ENCODE results near the gene GDNF. TPM values are rescaled to one million over a fixed set of nuclear protein-coding genes. Genes with fewer than 3 reads are reported as not detected.
A peak's percentile ranks its signal among the peaks of the same experiment; 100 is the strongest.

Gene GDNF
- polyA plus RNA-seq, 2 donors: 0.11 to 0.20 TPM

- Histone ChIP-seq H3K36me3 (ENCODE audit: control insufficient read depth in 2 of 2, insufficient read depth in 2 of 2, low read length in 1 of 2) (no peaks in the 10 kb centered on the region), H3K4me3 (ENCODE audit: low read depth in 1 of 2, low read length in 2 of 2) (peak overlapping the region; percentile 35 to 38), H3K27ac (ENCODE audit: low read depth in 2 of 2, low read length in 1 of 2) (peak overlapping the region; percentile 37 to 53), H3K27me3 (ENCODE audit: control insufficient read depth in 1 of 2, insufficient read depth in 2 of 2, low read length in 2 of 2) (peaks cover 5 to 20% of the 10 kb centered on the region in 2 donors), H3K9me3 (ENCODE audit: control insufficient read depth in 2 of 2, insufficient read depth in 1 of 2, low read depth in 1 of 2, low read length in 1 of 2) (peaks cover 0 to 2% of the 10 kb centered on the region in 2 donors), H3K4me1 (ENCODE audit: control insufficient read depth in 2 of 2, insufficient read depth in 2 of 2, low read length in 1 of 2) (peaks cover 11 to 18% of the 10 kb centered on the region in 2 donors)
- WGBS, 2 donors: 6% methylated on average over 47 of the region's 47 CpGs
These were observed 1.5 kb downstream of the GDNF start for GRCh38 chr5:37838152-37838932.

DNA sequence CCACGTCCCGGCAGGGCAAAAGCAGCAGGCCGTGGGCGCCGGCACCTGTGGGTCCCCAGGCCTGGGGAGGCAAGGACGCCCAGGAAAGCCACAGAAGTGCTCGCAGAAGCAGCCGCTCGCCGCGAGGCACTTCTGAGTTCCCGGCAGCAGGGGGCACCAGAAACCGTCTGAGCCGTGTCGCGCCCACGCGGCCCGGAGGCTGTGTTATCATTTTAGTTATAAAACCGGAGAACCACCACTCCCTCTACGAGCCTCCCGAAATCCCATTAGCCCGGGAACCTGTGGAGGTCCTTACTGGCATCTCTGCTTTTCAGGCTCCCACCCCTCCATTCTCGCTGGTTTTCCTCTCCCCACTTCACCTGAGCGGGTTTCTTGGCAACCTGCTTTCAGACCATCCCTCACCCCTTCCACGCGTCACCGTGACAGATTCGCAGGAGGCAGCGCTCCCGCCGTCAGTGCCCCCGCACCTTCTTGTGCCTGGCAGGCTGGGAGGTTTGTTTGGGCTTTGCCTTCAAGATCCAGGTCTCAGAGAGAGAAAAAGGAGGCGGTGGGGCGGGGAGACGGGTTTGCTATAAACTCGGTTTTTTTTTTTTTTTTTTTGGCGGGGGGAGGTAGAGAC is 2.3 kb downstream of the GDNF start:
- peaks cover 0 to 2% of the 10 kb centered on the region in 2 donors for H3K9me3 ChIP-seq (ENCODE audit: control insufficient read depth in 2 of 2, insufficient read depth in 1 of 2, low read depth in 1 of 2, low read length in 1 of 2)
- H3K36me3 ChIP-seq (ENCODE audit: control insufficient read depth in 2 of 2, insufficient read depth in 2 of 2, low read length in 1 of 2): no peaks in the 10 kb centered on the region
- peaks cover 11 to 18% of the 10 kb centered on the region in 2 donors for H3K4me1 ChIP-seq (ENCODE audit: control insufficient read depth in 2 of 2, insufficient read depth in 2 of 2, low read length in 1 of 2)
- H3K27me3 ChIP-seq (ENCODE audit: control insufficient read depth in 1 of 2, insufficient read depth in 2 of 2, low read length in 2 of 2): peaks cover 5 to 20% of the 10 kb centered on the region in 2 donors
- peak overlapping the region; percentile 21 to 51 for H3K27ac ChIP-seq (ENCODE audit: low read depth in 2 of 2, low read length in 1 of 2)
- 2 to 3% methylated on average over 38 of the region's 38 CpGs for WGBS, 2 donors
- peak overlapping the region; percentile 38 to 41 for H3K4me3 ChIP-seq (ENCODE audit: low read depth in 1 of 2, low read length in 2 of 2)

DNA sequence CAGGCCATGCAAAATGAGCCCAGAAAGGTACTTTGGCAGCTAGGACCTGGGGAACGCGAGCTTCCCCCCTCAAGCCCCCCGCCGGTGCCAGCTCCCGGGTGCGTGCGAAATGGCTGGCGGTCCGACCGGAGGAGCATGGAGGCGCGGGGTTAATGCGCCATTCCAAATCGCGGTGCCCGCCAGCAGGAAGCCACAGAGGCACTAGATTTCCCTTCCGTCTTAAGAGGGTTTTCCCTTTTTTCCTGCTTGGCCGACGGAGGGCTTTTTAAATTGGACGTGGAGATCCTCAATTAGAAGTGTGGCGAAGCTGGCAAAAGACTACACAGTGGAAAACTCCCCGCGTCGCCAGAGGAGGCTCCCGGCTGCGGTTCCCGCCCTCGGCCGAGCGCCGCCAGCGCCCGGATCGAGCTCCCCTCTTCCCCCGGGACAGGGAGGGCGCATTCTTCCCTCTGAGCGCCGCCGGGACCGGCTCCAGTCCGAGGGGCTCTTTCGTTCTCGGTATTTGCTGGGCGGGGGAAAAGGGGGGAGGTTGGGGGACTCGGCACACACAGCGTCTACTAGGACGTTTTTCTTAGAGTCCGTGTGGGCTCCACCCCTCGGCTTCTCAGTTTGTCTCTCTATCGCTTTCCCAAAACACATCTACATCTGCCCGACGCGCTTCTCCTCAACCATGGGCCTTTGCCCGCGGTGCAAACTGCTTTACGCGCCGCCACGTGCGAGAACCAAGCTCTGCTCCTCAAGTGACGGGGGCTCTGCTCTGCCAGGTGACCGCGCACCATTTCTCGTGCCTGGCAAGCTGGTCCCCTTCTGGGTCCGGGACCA is 3.0 kb downstream of the GDNF start:
- Histone ChIP-seq H3K4me3 (ENCODE audit: low read depth in 1 of 2, low read length in 2 of 2) (peak overlapping the region; percentile 38 to 41), H3K9me3 (ENCODE audit: control insufficient read depth in 2 of 2, insufficient read depth in 1 of 2, low read depth in 1 of 2, low read length in 1 of 2) (peaks cover 0 to 2% of the 10 kb centered on the region in 2 donors), H3K4me1 (ENCODE audit: control insufficient read depth in 2 of 2, insufficient read depth in 2 of 2, low read length in 1 of 2) (peaks cover 11 to 18% of the 10 kb centered on the region in 2 donors), H3K27me3 (ENCODE audit: control insufficient read depth in 1 of 2, insufficient read depth in 2 of 2, low read length in 2 of 2) (peaks cover 5 to 20% of the 10 kb centered on the region in 2 donors), H3K36me3 (ENCODE audit: control insufficient read depth in 2 of 2, insufficient read depth in 2 of 2, low read length in 1 of 2) (no peaks in the 10 kb centered on the region), H3K27ac (ENCODE audit: low read depth in 2 of 2, low read length in 1 of 2) (peak overlapping the region; percentile 21 to 51)
- WGBS, 2 donors: 2 to 3% methylated on average over 54 to 65 of the region's 65 CpGs

- H3K4me3 ChIP-seq (ENCODE audit: low read depth in 1 of 2, low read length in 2 of 2): peak overlapping the region in 1 of 2 donors; percentile 38
- peaks cover 11 to 18% of the 10 kb centered on the region in 2 donors for H3K4me1 ChIP-seq (ENCODE audit: control insufficient read depth in 2 of 2, insufficient read depth in 2 of 2, low read length in 1 of 2)
- H3K27ac ChIP-seq (ENCODE audit: low read depth in 2 of 2, low read length in 1 of 2): no peak overlapping the region
These were observed 3.6 kb downstream of the GDNF start for GRCh38 chr5:37836235-37836591.

DNA sequence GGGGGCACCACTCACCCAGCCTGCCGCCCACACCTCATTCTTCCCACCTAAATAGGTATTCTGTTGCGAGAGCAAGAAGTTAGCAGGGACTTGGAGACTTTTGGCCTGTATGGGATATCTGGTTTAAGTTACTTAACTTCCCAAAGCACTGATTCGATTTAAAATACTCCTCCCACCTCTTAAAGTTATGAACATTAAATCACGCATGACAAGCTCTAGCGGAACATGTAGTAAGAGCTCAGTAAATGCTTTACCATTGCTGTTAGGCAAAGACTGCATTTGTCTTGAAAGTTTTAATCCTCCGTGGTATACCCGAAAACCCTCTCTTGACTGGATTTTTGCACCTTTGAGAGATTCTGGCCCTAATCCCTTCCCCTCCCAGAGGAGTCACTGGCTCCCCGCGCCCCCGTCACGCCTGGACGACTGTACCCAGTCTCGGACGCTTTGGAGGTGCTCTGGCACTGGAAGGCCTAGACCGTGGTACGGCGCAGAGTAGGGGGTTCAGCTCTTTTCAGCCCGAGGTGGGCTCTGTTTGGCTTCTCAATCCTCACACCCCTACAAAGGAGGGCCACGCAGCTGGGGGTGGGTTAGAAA is 4.4 kb downstream of the GDNF start:
- Histone ChIP-seq H3K4me3 (ENCODE audit: low read depth in 1 of 2, low read length in 2 of 2) (no peak overlapping the region), H3K4me1 (ENCODE audit: control insufficient read depth in 2 of 2, insufficient read depth in 2 of 2, low read length in 1 of 2) (peaks cover 11 to 16% of the 10 kb centered on the region in 2 donors), H3K36me3 (ENCODE audit: control insufficient read depth in 2 of 2, insufficient read depth in 2 of 2, low read length in 1 of 2) (no peaks in the 10 kb centered on the region), H3K9me3 (ENCODE audit: control insufficient read depth in 2 of 2, insufficient read depth in 1 of 2, low read depth in 1 of 2, low read length in 1 of 2) (peaks cover 0 to 2% of the 10 kb centered on the region in 2 donors), H3K27ac (ENCODE audit: low read depth in 2 of 2, low read length in 1 of 2) (no peak overlapping the region), H3K27me3 (ENCODE audit: control insufficient read depth in 1 of 2, insufficient read depth in 2 of 2, low read length in 2 of 2) (peaks cover 5 to 24% of the 10 kb centered on the region in 2 donors)
- WGBS, 2 donors: 70 to 74% methylated on average over 19 of the region's 19 CpGs

More at GRCh38 chr5:37836235-37836591, 3.6 kb downstream of the GDNF start:
- no peaks in the 10 kb centered on the region for H3K36me3 ChIP-seq (ENCODE audit: control insufficient read depth in 2 of 2, insufficient read depth in 2 of 2, low read length in 1 of 2)
- peaks cover 0 to 2% of the 10 kb centered on the region in 2 donors for H3K9me3 ChIP-seq (ENCODE audit: control insufficient read depth in 2 of 2, insufficient read depth in 1 of 2, low read depth in 1 of 2, low read length in 1 of 2)
- H3K27me3 ChIP-seq (ENCODE audit: control insufficient read depth in 1 of 2, insufficient read depth in 2 of 2, low read length in 2 of 2): peaks cover 5 to 24% of the 10 kb centered on the region in 2 donors
- WGBS, 2 donors: 40 to 44% methylated on average over 16 of the region's 16 CpGs

- Histone ChIP-seq H3K4me3 (ENCODE audit: low read depth in 1 of 2, low read length in 2 of 2) (no peak overlapping the region), H3K4me1 (ENCODE audit: control insufficient read depth in 2 of 2, insufficient read depth in 2 of 2, low read length in 1 of 2) (peaks cover 7 to 14% of the 10 kb centered on the region in 2 donors), H3K27ac (ENCODE audit: low read depth in 2 of 2, low read length in 1 of 2) (no peak overlapping the region), H3K36me3 (ENCODE audit: control insufficient read depth in 2 of 2, insufficient read depth in 2 of 2, low read length in 1 of 2) (no peaks in the 10 kb centered on the region), H3K27me3 (ENCODE audit: control insufficient read depth in 1 of 2, insufficient read depth in 2 of 2, low read length in 2 of 2) (peaks cover 5 to 20% of the 10 kb centered on the region in 2 donors), H3K9me3 (ENCODE audit: control insufficient read depth in 2 of 2, insufficient read depth in 1 of 2, low read depth in 1 of 2, low read length in 1 of 2) (peaks cover 0 to 2% of the 10 kb centered on the region in 2 donors)
- 25 to 42% methylated on average over 60 to 64 of the region's 64 CpGs for WGBS, 2 donors
These were observed 5.1 kb downstream of the GDNF start for GRCh38 chr5:37834542-37835379.

GRCh38 chr5:37833990-37834389 is 5.9 kb downstream of the GDNF start:
- Histone ChIP-seq H3K4me1 (ENCODE audit: control insufficient read depth in 2 of 2, insufficient read depth in 2 of 2, low read length in 1 of 2) (peaks cover 3 to 13% of the 10 kb centered on the region in 2 donors), H3K27ac (ENCODE audit: low read depth in 2 of 2, low read length in 1 of 2) (no peak overlapping the region), H3K4me3 (ENCODE audit: low read depth in 1 of 2, low read length in 2 of 2) (no peak overlapping the region), H3K36me3 (ENCODE audit: control insufficient read depth in 2 of 2, insufficient read depth in 2 of 2, low read length in 1 of 2) (no peaks in the 10 kb centered on the region), H3K9me3 (ENCODE audit: control insufficient read depth in 2 of 2, insufficient read depth in 1 of 2, low read depth in 1 of 2, low read length in 1 of 2) (peaks cover 0 to 2% of the 10 kb centered on the region in 2 donors), H3K27me3 (ENCODE audit: control insufficient read depth in 1 of 2, insufficient read depth in 2 of 2, low read length in 2 of 2) (peaks cover 5 to 18% of the 10 kb centered on the region in 2 donors)
- 64 to 70% methylated on average over 6 of the region's 6 CpGs for WGBS, 2 donors

GRCh38 chr5:37831821-37832534 is 7.9 kb downstream of the GDNF start:
- WGBS, 2 donors: 39 to 40% methylated on average over 7 of the region's 7 CpGs
- Histone ChIP-seq H3K4me3 (ENCODE audit: low read depth in 1 of 2, low read length in 2 of 2) (no peak overlapping the region), H3K27me3 (ENCODE audit: control insufficient read depth in 1 of 2, insufficient read depth in 2 of 2, low read length in 2 of 2) (peaks cover 5 to 10% of the 10 kb centered on the region in 2 donors), H3K9me3 (ENCODE audit: control insufficient read depth in 2 of 2, insufficient read depth in 1 of 2, low read depth in 1 of 2, low read length in 1 of 2) (no peaks in the 10 kb centered on the region), H3K27ac (ENCODE audit: low read depth in 2 of 2, low read length in 1 of 2) (no peak overlapping the region), H3K4me1 (ENCODE audit: control insufficient read depth in 2 of 2, insufficient read depth in 2 of 2, low read length in 1 of 2) (peaks cover 0 to 5% of the 10 kb centered on the region in 2 donors), H3K36me3 (ENCODE audit: control insufficient read depth in 2 of 2, insufficient read depth in 2 of 2, low read length in 1 of 2) (no peaks in the 10 kb centered on the region)

Measured in esophagus (tissue), 2 donors.